Measurements from ENCODE around the gene TTC28. TPM values are rescaled to one million over a fixed set of nuclear protein-coding genes. Genes with fewer than 3 reads are reported as not detected.

Gene TTC28
- total and polyA plus RNA-seq, 2 donors (not counting 1 experiment from before 2014, with no cell fraction given) = 8.2 to 31.4 TPM

GRCh38 chr22:28246397-28246796 lies 433.2 kb downstream of the TTC28 start:
- no peaks in the 10 kb centered on the region for H4K20me1 ChIP-seq (ENCODE audit: control insufficient read depth, extremely low read depth, insufficient read depth, low read length)
- H3K4me2 ChIP-seq (ENCODE audit: extremely low read depth, insufficient read depth, low read length) = no peak overlapping the region
- H3K27ac ChIP-seq (ENCODE audit: insufficient read depth, low read length) = no peak overlapping the region
- no peaks in the 10 kb centered on the region for H3K9me3 ChIP-seq (ENCODE audit: control insufficient read depth, insufficient read depth, low read depth, low read length)
- no peaks in the 10 kb centered on the region for H3K36me3 ChIP-seq (ENCODE audit: control insufficient read depth, insufficient read depth, low read length)
- no peak overlapping the region for H3K9ac ChIP-seq (ENCODE audit: insufficient read depth, low read length)
- no peaks in the 10 kb centered on the region for H3K79me2 ChIP-seq (ENCODE audit: control insufficient read depth, insufficient read depth, low read length)
- H2AFZ ChIP-seq (ENCODE audit: low read length) = no peak overlapping the region
- TF ChIP-seq CTCF (conservative IDR thresholded peaks at IDR 0.05 in 1 of 2, IDR thresholded peaks at IDR 0.05 in 1 of 2; ENCODE audit: low read depth in 1 of 2, low read length in 2 of 2) (no peak), EZH2 (IDR thresholded peaks at IDR 0.05; ENCODE audit: low read length, missing control alignments) (no peak)
- H3K4me3 ChIP-seq (replicated peaks in 1 of 4; ENCODE audit: control extremely low read depth in 1 of 4, insufficient read depth in 1 of 4, low read depth in 3 of 4, low read length in 4 of 4) = no peak overlapping the region
- H3K4me1 ChIP-seq (ENCODE audit: control insufficient read depth, extremely low read depth, insufficient read depth, low read length) = peaks cover 2% of the 10 kb centered on the region
- no peaks in the 10 kb centered on the region for H3K27me3 ChIP-seq (ENCODE audit: control insufficient read depth, insufficient read depth, low read length)
- DNase-seq (ENCODE audit: low read depth in 2 of 2) = peak; percentile 27 to 97

- H3K36me3 ChIP-seq (ENCODE audit: control insufficient read depth, insufficient read depth, low read length) = no peaks in the 10 kb centered on the region
- H3K79me2 ChIP-seq (ENCODE audit: control insufficient read depth, insufficient read depth, low read length) = no peaks in the 10 kb centered on the region
- H3K4me3 ChIP-seq (replicated peaks in 1 of 4; ENCODE audit: control extremely low read depth in 1 of 4, insufficient read depth in 1 of 4, low read depth in 3 of 4, low read length in 4 of 4) = no peak overlapping the region
- H3K4me1 ChIP-seq (ENCODE audit: control insufficient read depth, extremely low read depth, insufficient read depth, low read length) = peaks cover 2% of the 10 kb centered on the region
- no peaks in the 10 kb centered on the region for H3K9me3 ChIP-seq (ENCODE audit: control insufficient read depth, insufficient read depth, low read depth, low read length)
- H4K20me1 ChIP-seq (ENCODE audit: control insufficient read depth, extremely low read depth, insufficient read depth, low read length) = no peaks in the 10 kb centered on the region
- H2AFZ ChIP-seq (ENCODE audit: low read length) = no peak overlapping the region
- no peak for TF ChIP-seq EZH2 (IDR thresholded peaks at IDR 0.05; ENCODE audit: low read length, missing control alignments)
- TF ChIP-seq CTCF (conservative IDR thresholded peaks at IDR 0.05 in 1 of 2, IDR thresholded peaks at IDR 0.05 in 1 of 2; ENCODE audit: low read depth in 1 of 2, low read length in 2 of 2) = no peak
- no peak overlapping the region for H3K4me2 ChIP-seq (ENCODE audit: extremely low read depth, insufficient read depth, low read length)
- no peak overlapping the region for H3K9ac ChIP-seq (ENCODE audit: insufficient read depth, low read length)
- H3K27ac ChIP-seq (ENCODE audit: insufficient read depth, low read length) = no peak overlapping the region
- peak; percentile 8 to 53 for DNase-seq (ENCODE audit: low read depth in 2 of 2)
- H3K27me3 ChIP-seq (ENCODE audit: control insufficient read depth, insufficient read depth, low read length) = no peaks in the 10 kb centered on the region
Observed at GRCh38 chr22:28245579-28246224, 433.9 kb downstream of the TTC28 start.

- H4K20me1 ChIP-seq (ENCODE audit: control insufficient read depth, extremely low read depth, insufficient read depth, low read length) = no peaks in the 10 kb centered on the region
- H3K79me2 ChIP-seq (ENCODE audit: control insufficient read depth, insufficient read depth, low read length) = no peaks in the 10 kb centered on the region
- no peak overlapping the region for H3K9ac ChIP-seq (ENCODE audit: insufficient read depth, low read length)
- H3K36me3 ChIP-seq (ENCODE audit: control insufficient read depth, insufficient read depth, low read length) = no peaks in the 10 kb centered on the region
- H2AFZ ChIP-seq (ENCODE audit: low read length) = no peak overlapping the region
- no peak overlapping the region for H3K4me2 ChIP-seq (ENCODE audit: extremely low read depth, insufficient read depth, low read length)
- H3K9me3 ChIP-seq (ENCODE audit: control insufficient read depth, insufficient read depth, low read depth, low read length) = no peaks in the 10 kb centered on the region
- DNase-seq (ENCODE audit: low read depth in 2 of 2) = no peak
- H3K27me3 ChIP-seq (ENCODE audit: control insufficient read depth, insufficient read depth, low read length) = no peaks in the 10 kb centered on the region
- no peak for TF ChIP-seq CTCF (conservative IDR thresholded peaks at IDR 0.05 in 1 of 2, IDR thresholded peaks at IDR 0.05 in 1 of 2; ENCODE audit: low read depth in 1 of 2, low read length in 2 of 2)
- no peak for TF ChIP-seq EZH2 (IDR thresholded peaks at IDR 0.05; ENCODE audit: low read length, missing control alignments)
- H3K4me3 ChIP-seq (replicated peaks in 1 of 4; ENCODE audit: control extremely low read depth in 1 of 4, insufficient read depth in 1 of 4, low read depth in 3 of 4, low read length in 4 of 4) = no peak overlapping the region
- H3K27ac ChIP-seq (ENCODE audit: insufficient read depth, low read length) = no peak overlapping the region
- H3K4me1 ChIP-seq (ENCODE audit: control insufficient read depth, extremely low read depth, insufficient read depth, low read length) = peaks cover 2% of the 10 kb centered on the region
Observed at GRCh38 chr22:28244757-28245156, 434.9 kb downstream of the TTC28 start.
